ENCODE data around the gene BUD31.
"Not testable (repeated sequence)": the region's sequence is repeated elsewhere in the genome, so short reads cannot be mapped to it uniquely, and the experiment has no call there.

GRCh38 chr7:99415513-99416127 is 6.9 kb downstream of the BUD31 start:
- TF ChIP-seq, protein P1, sequence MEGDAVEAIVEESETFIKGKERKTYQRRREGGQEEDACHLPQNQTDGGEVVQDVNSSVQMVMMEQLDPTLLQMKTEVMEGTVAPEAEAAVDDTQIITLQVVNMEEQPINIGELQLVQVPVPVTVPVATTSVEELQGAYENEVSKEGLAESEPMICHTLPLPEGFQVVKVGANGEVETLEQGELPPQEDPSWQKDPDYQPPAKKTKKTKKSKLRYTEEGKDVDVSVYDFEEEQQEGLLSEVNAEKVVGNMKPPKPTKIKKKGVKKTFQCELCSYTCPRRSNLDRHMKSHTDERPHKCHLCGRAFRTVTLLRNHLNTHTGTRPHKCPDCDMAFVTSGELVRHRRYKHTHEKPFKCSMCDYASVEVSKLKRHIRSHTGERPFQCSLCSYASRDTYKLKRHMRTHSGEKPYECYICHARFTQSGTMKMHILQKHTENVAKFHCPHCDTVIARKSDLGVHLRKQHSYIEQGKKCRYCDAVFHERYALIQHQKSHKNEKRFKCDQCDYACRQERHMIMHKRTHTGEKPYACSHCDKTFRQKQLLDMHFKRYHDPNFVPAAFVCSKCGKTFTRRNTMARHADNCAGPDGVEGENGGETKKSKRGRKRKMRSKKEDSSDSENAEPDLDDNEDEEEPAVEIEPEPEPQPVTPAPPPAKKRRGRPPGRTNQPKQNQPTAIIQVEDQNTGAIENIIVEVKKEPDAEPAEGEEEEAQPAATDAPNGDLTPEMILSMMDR (IDR thresholded peaks at IDR 0.05): peak; percentile 92
- not testable (repeated sequence) for TF ChIP-seq ZFX (IDR thresholded peaks at IDR 0.05; ENCODE audit: borderline replicate concordance)
